ENCODE measurements around the gene PRKCA.

Gene PRKCA

GRCh38 chr17:66717641-66718058 is 415.2 kb downstream of the PRKCA start:
- Histone ChIP-seq H2AFZ (ENCODE audit: low read depth) (no peak overlapping the region), H3K36me3 (ENCODE audit: insufficient read depth) (no peaks in the 10 kb centered on the region), H3K9ac (no peak overlapping the region), H3K79me2 (ENCODE audit: insufficient read depth, low read depth) (no peaks in the 10 kb centered on the region), H3K27ac (no peak overlapping the region), H3K27me3 (ENCODE audit: insufficient read depth, low read depth) (no peaks in the 10 kb centered on the region), H4K20me1 (ENCODE audit: insufficient read depth) (no peaks in the 10 kb centered on the region), H3K4me3 (IDR thresholded peaks at IDR 0.05; ENCODE audit: insufficient read depth, low read depth, low read length) (no peak overlapping the region), H3K4me1 (ENCODE audit: low read depth, poor library complexity, severe bottlenecking) (peaks cover 4% of the 10 kb centered on the region), H3K4me2 (no peak overlapping the region)
- TF ChIP-seq, protein P1, sequence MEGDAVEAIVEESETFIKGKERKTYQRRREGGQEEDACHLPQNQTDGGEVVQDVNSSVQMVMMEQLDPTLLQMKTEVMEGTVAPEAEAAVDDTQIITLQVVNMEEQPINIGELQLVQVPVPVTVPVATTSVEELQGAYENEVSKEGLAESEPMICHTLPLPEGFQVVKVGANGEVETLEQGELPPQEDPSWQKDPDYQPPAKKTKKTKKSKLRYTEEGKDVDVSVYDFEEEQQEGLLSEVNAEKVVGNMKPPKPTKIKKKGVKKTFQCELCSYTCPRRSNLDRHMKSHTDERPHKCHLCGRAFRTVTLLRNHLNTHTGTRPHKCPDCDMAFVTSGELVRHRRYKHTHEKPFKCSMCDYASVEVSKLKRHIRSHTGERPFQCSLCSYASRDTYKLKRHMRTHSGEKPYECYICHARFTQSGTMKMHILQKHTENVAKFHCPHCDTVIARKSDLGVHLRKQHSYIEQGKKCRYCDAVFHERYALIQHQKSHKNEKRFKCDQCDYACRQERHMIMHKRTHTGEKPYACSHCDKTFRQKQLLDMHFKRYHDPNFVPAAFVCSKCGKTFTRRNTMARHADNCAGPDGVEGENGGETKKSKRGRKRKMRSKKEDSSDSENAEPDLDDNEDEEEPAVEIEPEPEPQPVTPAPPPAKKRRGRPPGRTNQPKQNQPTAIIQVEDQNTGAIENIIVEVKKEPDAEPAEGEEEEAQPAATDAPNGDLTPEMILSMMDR (conservative IDR thresholded peaks at IDR 0.05; ENCODE audit: low read depth, low read length), result no peak

- no peak overlapping the region for H3K4me2 ChIP-seq
- H3K27ac ChIP-seq, result no peak overlapping the region
- H3K4me3 ChIP-seq (IDR thresholded peaks at IDR 0.05; ENCODE audit: insufficient read depth, low read depth, low read length), result no peak overlapping the region
- H3K9ac ChIP-seq, result no peak overlapping the region
- H3K4me1 ChIP-seq (ENCODE audit: low read depth, poor library complexity, severe bottlenecking), result peaks cover 4% of the 10 kb centered on the region
- no peaks in the 10 kb centered on the region for H3K27me3 ChIP-seq (ENCODE audit: insufficient read depth, low read depth)
- H2AFZ ChIP-seq (ENCODE audit: low read depth), result no peak overlapping the region
- H3K79me2 ChIP-seq (ENCODE audit: insufficient read depth, low read depth), result no peaks in the 10 kb centered on the region
- TF ChIP-seq, protein P1 (conservative IDR thresholded peaks at IDR 0.05; ENCODE audit: low read depth, low read length), result no peak
- H4K20me1 ChIP-seq (ENCODE audit: insufficient read depth), result no peaks in the 10 kb centered on the region
- no peaks in the 10 kb centered on the region for H3K36me3 ChIP-seq (ENCODE audit: insufficient read depth)
These were observed 417.6 kb downstream of the PRKCA start for GRCh38 chr17:66720027-66720426.

GRCh38 chr17:66720567-66720966 is 418.2 kb downstream of the PRKCA start:
- H4K20me1 ChIP-seq (ENCODE audit: insufficient read depth), result no peaks in the 10 kb centered on the region
- TF ChIP-seq, protein P1 (conservative IDR thresholded peaks at IDR 0.05; ENCODE audit: low read depth, low read length), result no peak
- H3K4me3 ChIP-seq (IDR thresholded peaks at IDR 0.05; ENCODE audit: insufficient read depth, low read depth, low read length), result no peak overlapping the region
- H2AFZ ChIP-seq (ENCODE audit: low read depth), result no peak overlapping the region
- no peak overlapping the region for H3K27ac ChIP-seq
- H3K79me2 ChIP-seq (ENCODE audit: insufficient read depth, low read depth), result no peaks in the 10 kb centered on the region
- no peak overlapping the region for H3K9ac ChIP-seq
- no peaks in the 10 kb centered on the region for H3K36me3 ChIP-seq (ENCODE audit: insufficient read depth)
- peaks cover 4% of the 10 kb centered on the region for H3K4me1 ChIP-seq (ENCODE audit: low read depth, poor library complexity, severe bottlenecking)
- H3K4me2 ChIP-seq, result no peak overlapping the region
- no peaks in the 10 kb centered on the region for H3K27me3 ChIP-seq (ENCODE audit: insufficient read depth, low read depth)

GRCh38 chr17:66722341-66722740 is 419.9 kb downstream of the PRKCA start:
- no peak overlapping the region for H3K4me3 ChIP-seq (IDR thresholded peaks at IDR 0.05; ENCODE audit: insufficient read depth, low read depth, low read length)
- H4K20me1 ChIP-seq (ENCODE audit: insufficient read depth), result no peaks in the 10 kb centered on the region
- H2AFZ ChIP-seq (ENCODE audit: low read depth), result no peak overlapping the region
- H3K36me3 ChIP-seq (ENCODE audit: insufficient read depth), result no peaks in the 10 kb centered on the region
- TF ChIP-seq, protein P1 (conservative IDR thresholded peaks at IDR 0.05; ENCODE audit: low read depth, low read length), result no peak
- no peak overlapping the region for H3K4me2 ChIP-seq
- no peak overlapping the region for H3K9ac ChIP-seq
- no peaks in the 10 kb centered on the region for H3K4me1 ChIP-seq (ENCODE audit: low read depth, poor library complexity, severe bottlenecking)
- H3K27ac ChIP-seq, result no peak overlapping the region
- H3K27me3 ChIP-seq (ENCODE audit: insufficient read depth, low read depth), result no peaks in the 10 kb centered on the region
- no peaks in the 10 kb centered on the region for H3K79me2 ChIP-seq (ENCODE audit: insufficient read depth, low read depth)
